ENCODE results near the gene ALDH1L1. TPM values are rescaled to one million over a fixed set of nuclear protein-coding genes. Genes with fewer than 3 reads are reported as not detected.

The ALDH1L1 gene
- total RNA-seq, 2 donors from 2014 or later = 54.7 to 65.3 TPM

DNA sequence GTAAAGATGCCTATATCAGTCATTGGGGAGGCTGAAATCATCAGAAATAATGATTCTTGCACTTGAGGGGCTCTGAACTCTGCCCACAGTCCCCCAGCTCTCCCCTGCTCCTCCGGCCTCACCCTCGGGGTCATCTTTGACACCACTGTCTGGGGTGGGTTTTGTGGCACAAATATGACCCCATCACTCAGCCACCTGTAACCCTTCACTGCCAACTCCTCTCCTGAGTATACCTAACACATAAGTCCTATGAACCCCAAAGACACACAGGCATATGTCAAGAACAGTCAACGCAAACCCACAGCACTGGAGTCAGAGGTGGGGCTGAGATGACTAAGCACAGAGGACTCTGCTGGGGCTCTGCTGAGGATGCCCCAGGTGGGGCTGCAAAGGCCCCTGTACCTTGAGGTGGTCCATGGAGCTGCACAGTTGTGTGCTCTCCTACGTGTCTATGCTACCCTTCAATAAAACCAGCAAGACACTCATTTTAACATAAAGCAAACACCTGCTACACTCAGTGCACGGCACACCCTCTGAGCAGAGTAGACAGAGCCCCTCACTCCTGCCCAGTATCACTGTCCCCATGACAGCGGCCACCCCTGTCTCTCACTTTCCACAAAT lies 126.3 kb downstream of the ALDH1L1 start:
- no peaks in the 10 kb centered on the region for H3K27me3 ChIP-seq
- no peaks in the 10 kb centered on the region for H3K9me3 ChIP-seq
- ATAC-seq (no peak), DNase-seq (no peak)
- WGBS, 2 donors = 95 to 96% methylated on average over 6 of the region's 6 CpGs
- H3K36me3 ChIP-seq (replicated peaks in 1 of 2; ENCODE audit: insufficient read depth in 1 of 2, low read depth in 2 of 2) = no peaks in the 10 kb centered on the region
- H3K4me1 ChIP-seq = no peaks in the 10 kb centered on the region
- TF ChIP-seq POLR2A (IDR thresholded peaks at IDR 0.05) = no peak
- TF ChIP-seq, protein P1, sequence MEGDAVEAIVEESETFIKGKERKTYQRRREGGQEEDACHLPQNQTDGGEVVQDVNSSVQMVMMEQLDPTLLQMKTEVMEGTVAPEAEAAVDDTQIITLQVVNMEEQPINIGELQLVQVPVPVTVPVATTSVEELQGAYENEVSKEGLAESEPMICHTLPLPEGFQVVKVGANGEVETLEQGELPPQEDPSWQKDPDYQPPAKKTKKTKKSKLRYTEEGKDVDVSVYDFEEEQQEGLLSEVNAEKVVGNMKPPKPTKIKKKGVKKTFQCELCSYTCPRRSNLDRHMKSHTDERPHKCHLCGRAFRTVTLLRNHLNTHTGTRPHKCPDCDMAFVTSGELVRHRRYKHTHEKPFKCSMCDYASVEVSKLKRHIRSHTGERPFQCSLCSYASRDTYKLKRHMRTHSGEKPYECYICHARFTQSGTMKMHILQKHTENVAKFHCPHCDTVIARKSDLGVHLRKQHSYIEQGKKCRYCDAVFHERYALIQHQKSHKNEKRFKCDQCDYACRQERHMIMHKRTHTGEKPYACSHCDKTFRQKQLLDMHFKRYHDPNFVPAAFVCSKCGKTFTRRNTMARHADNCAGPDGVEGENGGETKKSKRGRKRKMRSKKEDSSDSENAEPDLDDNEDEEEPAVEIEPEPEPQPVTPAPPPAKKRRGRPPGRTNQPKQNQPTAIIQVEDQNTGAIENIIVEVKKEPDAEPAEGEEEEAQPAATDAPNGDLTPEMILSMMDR (IDR thresholded peaks at IDR 0.05) = no peak
- no peak overlapping the region for H3K4me3 ChIP-seq
- intact Hi-C loops (cut with DNase I) = no loop called here
- H3K27ac ChIP-seq = no peak overlapping the region

Small RNA genes lying within 50 kb of the gene (small RNA-seq; reads per million reads assigned to genes)
- gene RNU1-30P = not detected

Other genes with a start within 250 kb of the ALDH1L1 start
- gene ROPN1B, start 211.4 kb downstream of the ALDH1L1 start, total RNA-seq = under 1 TPM in 1 of 2 donors, not detected in 1; 0.52 TPM
- gene SLC41A3, start 96.5 kb downstream of the ALDH1L1 start, total RNA-seq = 10 to 100 TPM; 27.4 to 41.0 TPM
- gene KLF15, start 176.8 kb upstream of the ALDH1L1 start, total RNA-seq = 10 to 100 TPM; 37.4 to 40.2 TPM
- not detected for gene CFAP100, start 214.3 kb upstream of the ALDH1L1 start, total RNA-seq

Data from body of pancreas (tissue), 4 donors.